HepG2 (cell line): ENCODE measurements around the gene SLC2A2. TPM values are rescaled to one million over a fixed set of nuclear protein-coding genes. Genes with fewer than 3 reads are reported as not detected.

Experiments
- ARID2 ChIP-seq: sonication (generic); formaldehyde crosslinking; IDR thresholded peaks from 2 replicates; pipeline ENCODE4 v1.8.1; 2022; ENCODE audit warnings: mild to moderate bottlenecking, missing genetic modification reagents, borderline replicate concordance
- ATF7-NPFF ChIP-seq: sonication (generic); formaldehyde crosslinking; IDR thresholded peaks from 2 replicates; pipeline ENCODE4 v1.8.1; 2023; ENCODE audit warnings: mild to moderate bottlenecking, low read depth, missing genetic modification reagents, moderate library complexity
- CTCF ChIP-seq: sonication (generic); formaldehyde crosslinking; IDR thresholded peaks from 2 replicates; pipeline ENCODE4 v1.5.0; 2020; ENCODE audit warnings: mild to moderate bottlenecking, missing genetic modification reagents, moderate library complexity
- FOXA1 ChIP-seq, 2 experiments: fragments of 450-650 bp in 1 of 2; sonication (generic) in 1 of 2; formaldehyde crosslinking in 1 of 2; IDR thresholded peaks; 2 replicates each; pipeline versions ENCODE4 v1.4.0 to v1.6.1; 2016 to 2020; ENCODE audit warnings: missing genetic modification reagents in 1 of 2
- FOXA3 ChIP-seq: IDR thresholded peaks from 2 replicates; pipeline ENCODE4 v1.6.1; 2016; ENCODE audit warnings: missing genetic modification reagents, missing compliant biosample characterization
- GLI4 ChIP-seq: sonication (generic); formaldehyde crosslinking; IDR thresholded peaks from 2 replicates; pipeline ENCODE4 v1.5.1; 2020; ENCODE audit warnings: missing genetic modification reagents, mild to moderate bottlenecking, moderate library complexity, borderline replicate concordance
- KLF15 ChIP-seq: sonication (generic); formaldehyde crosslinking; IDR thresholded peaks from 2 replicates; pipeline ENCODE4 v1.8.1; 2023; ENCODE audit warnings: borderline replicate concordance, mild to moderate bottlenecking, inconsistent platforms, missing genetic modification reagents, mixed read lengths
- MIXL1 ChIP-seq: IDR thresholded peaks from 2 replicates; pipeline ENCODE4 v1.6.1; 2016
- NCOR1 ChIP-seq: fragments of 200-600 bp; sonication (generic); IDR thresholded peaks from 2 replicates; pipeline ENCODE4 v1.7.0; 2017; ENCODE audit warnings: antibody characterized with exemption, low read length, borderline replicate concordance
- NFATC3 ChIP-seq: sonication (generic); formaldehyde crosslinking; IDR thresholded peaks from 2 replicates; pipeline ENCODE4 v1.5.1; 2020; ENCODE audit warnings: mild to moderate bottlenecking, missing genetic modification reagents
- NR2F6 ChIP-seq, 2 experiments: IDR thresholded peaks; 2 replicates each; pipeline ENCODE4 v1.6.1; 2016; ENCODE audit warnings: antibody characterized with exemption in 1 of 2, mild to moderate bottlenecking in 1 of 2
- SP4 ChIP-seq: sonication (generic); formaldehyde crosslinking; IDR thresholded peaks from 2 replicates; pipeline ENCODE4 v1.8.1; 2023; ENCODE audit warnings: mild to moderate bottlenecking, missing genetic modification reagents
- TBX2 ChIP-seq: sonication (generic); formaldehyde crosslinking; IDR thresholded peaks from 2 replicates; pipeline ENCODE4 v1.5.0; 2020; ENCODE audit warnings: missing genetic modification reagents, mild to moderate bottlenecking, borderline replicate concordance
- TCF12 ChIP-seq, 2 experiments: fragments of 450-650 bp in 1 of 2; sonication (generic) in 1 of 2; formaldehyde crosslinking in 1 of 2; IDR thresholded peaks; 2 replicates each; pipeline versions ENCODE4 v1.6.1 to v1.8.0; 2017 to 2022; ENCODE audit warnings: antibody characterized with exemption in 1 of 2, mild to moderate bottlenecking in 1 of 2, missing genetic modification reagents in 1 of 2, moderate library complexity in 1 of 2
- TFDP1 ChIP-seq: IDR thresholded peaks from 2 replicates; pipeline ENCODE4 v1.6.1; 2016; ENCODE audit warnings: missing compliant biosample characterization, missing genetic modification reagents, borderline replicate concordance
- ZBTB2 ChIP-seq: sonication (generic); formaldehyde crosslinking; IDR thresholded peaks from 2 replicates; pipeline ENCODE4 v1.8.0; 2022; ENCODE audit warnings: low read depth, missing genetic modification reagents
- ZNF20 ChIP-seq: sonication (generic); formaldehyde crosslinking; IDR thresholded peaks from 2 replicates; pipeline ENCODE4 v1.4.0; 2020; ENCODE audit warnings: mild to moderate bottlenecking, moderate library complexity, missing genetic modification reagents
- ZNF280B ChIP-seq: sonication (generic); formaldehyde crosslinking; IDR thresholded peaks from 2 replicates; pipeline ENCODE4 v1.5.0; 2020; ENCODE audit warnings: missing genetic modification reagents, mild to moderate bottlenecking, borderline replicate concordance
- ZNF337 ChIP-seq: sonication (generic); formaldehyde crosslinking; IDR thresholded peaks from 2 replicates; pipeline ENCODE4 v1.5.1; 2020; ENCODE audit warnings: missing genetic modification reagents, low read depth, mild to moderate bottlenecking, borderline replicate concordance
- polyA plus RNA-seq, 8 experiments: library from polyadenylated mRNA; depleted of rRNA in 3 of 8; stranded (reverse) in 7 of 8; unstranded in 1 of 8; fragments of >200 nt; fragmentation: Illumina TruSeq in 4 of 8; extraction: Trizol in 4 of 8; gene quantifications; 2 replicates each; pipeline versions ENCODE4 v1.2.1 to v1.2.3, GENCODE V29; 2011 to 2016; ENCODE audit warnings: low read depth in 4 of 8, missing spikeins in 1 of 8, mixed read lengths in 1 of 8; ENCODE audit not compliant: insufficient read depth in 1 of 8
- total RNA-seq, 5 experiments: library from RNA; depleted of rRNA; stranded (reverse); fragments of >200 nt; fragmentation: Illumina TruSeq; extraction: Trizol; gene quantifications; 2 replicates each; pipeline ENCODE4 v1.2.3, GENCODE V29; 2016; ENCODE audit warnings: low read depth in 1 of 5
- TF ChIP-seq, protein P1 (sequence below): sonication (generic); formaldehyde crosslinking; IDR thresholded peaks from 2 replicates; pipeline ENCODE4 v1.4.0; 2020; ENCODE audit warnings: missing genetic modification reagents

The SLC2A2 gene
- total and polyA plus RNA-seq, 2 of the 13 experiments (the other 11 are each of a cell fraction or from before 2014, with no cell fraction given): 19.5 to 23.2 TPM

DNA sequence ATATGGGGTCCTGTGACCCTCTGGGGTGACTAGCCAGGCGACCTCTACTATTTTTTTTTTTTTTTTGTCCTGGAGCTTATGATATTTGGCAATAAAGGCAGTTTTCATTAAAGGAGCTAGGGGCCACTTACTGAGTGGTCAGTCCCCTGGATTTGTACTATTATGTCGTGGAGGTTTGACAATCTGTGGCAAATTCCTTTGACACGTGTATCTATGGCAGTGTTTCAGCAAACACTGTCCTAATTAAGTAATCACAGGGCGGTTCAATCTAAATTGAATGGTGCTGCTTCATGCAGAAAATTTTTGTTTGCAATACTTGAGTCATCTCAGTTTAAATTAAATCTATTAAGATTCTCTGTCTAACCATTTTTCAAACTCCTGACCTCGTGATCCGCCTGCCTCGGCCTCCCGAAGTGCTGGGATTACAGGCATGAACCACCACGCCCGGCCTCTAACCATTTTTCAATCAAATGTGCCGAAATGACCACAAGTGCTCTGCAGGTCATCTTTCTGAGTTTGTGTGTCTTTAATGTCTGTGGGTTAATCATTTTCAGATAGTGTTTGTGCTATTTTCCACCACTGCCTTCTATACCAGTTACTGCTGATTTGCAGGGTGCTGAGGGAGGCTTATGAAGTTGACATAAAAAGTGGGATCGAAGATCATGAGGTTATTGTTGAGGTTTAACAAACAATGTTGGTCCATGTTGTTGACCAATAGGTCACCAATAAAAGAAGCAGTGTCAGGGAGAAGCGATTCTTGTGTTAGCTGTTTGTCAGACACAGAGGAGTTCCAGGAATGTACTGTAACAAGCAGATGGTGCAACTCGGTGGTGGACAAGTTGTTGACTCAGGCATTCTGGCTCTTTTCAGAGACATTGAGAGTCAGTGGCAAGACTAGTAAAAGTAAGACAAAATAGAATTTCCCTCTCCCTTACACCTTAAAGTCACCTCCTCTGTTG lies 18.6 kb upstream of the SLC2A2 start (continued):
- no peak; the same call in 1 of the 2 replicates for TF ChIP-seq GLI4 (CRISPR knock-in tag)
- peak; percentile 71; the same call in 1 of the 2 replicates for TF ChIP-seq ARID2
- peak; percentile 100 for TF ChIP-seq FOXA3 (CRISPR knock-in tag)
- peak; percentile 47; the same call in 1 of the 2 replicates for TF ChIP-seq TFDP1 (CRISPR knock-in tag)
- TF ChIP-seq, protein P1, sequence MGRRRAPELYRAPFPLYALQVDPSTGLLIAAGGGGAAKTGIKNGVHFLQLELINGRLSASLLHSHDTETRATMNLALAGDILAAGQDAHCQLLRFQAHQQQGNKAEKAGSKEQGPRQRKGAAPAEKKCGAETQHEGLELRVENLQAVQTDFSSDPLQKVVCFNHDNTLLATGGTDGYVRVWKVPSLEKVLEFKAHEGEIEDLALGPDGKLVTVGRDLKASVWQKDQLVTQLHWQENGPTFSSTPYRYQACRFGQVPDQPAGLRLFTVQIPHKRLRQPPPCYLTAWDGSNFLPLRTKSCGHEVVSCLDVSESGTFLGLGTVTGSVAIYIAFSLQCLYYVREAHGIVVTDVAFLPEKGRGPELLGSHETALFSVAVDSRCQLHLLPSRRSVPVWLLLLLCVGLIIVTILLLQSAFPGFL (CRISPR knock-in tag): no peak
- TF ChIP-seq SP4 (CRISPR knock-in tag): no peak
- no peak for TF ChIP-seq ZNF337 (CRISPR knock-in tag)
- peak; percentile 96 for TF ChIP-seq NCOR1
- peak; percentile 35; the same call in 1 of the 2 replicates for TF ChIP-seq NFATC3 (CRISPR knock-in tag)
- TF ChIP-seq ZBTB2 (CRISPR knock-in tag): no peak
- TF ChIP-seq ZNF20: no peak
- no peak; the same call in 1 of the 2 replicates for TF ChIP-seq CTCF (CRISPR knock-in tag)
- peak; percentile 99 for TF ChIP-seq FOXA1 (IDR thresholded peaks at IDR 0.05)
- peak; percentile 100 for TF ChIP-seq FOXA1 (CRISPR knock-in tag; IDR thresholded peaks at IDR 0.05)
- peak; percentile 98 for TF ChIP-seq NR2F6 (IDR thresholded peaks at IDR 0.05)
- peak; percentile 96 for TF ChIP-seq NR2F6 (CRISPR knock-in tag; IDR thresholded peaks at IDR 0.05)
- TF ChIP-seq MIXL1: peak; percentile 97
- no peak for TF ChIP-seq KLF15
- no peak for TF ChIP-seq TCF12 (IDR thresholded peaks at IDR 0.05)
- TF ChIP-seq TCF12 (CRISPR knock-in tag; IDR thresholded peaks at IDR 0.05): peak; percentile 90
- TF ChIP-seq ZNF280B (CRISPR knock-in tag): no peak
- peak; percentile 99 for TF ChIP-seq TBX2 (CRISPR knock-in tag)
- TF ChIP-seq ATF7-NPFF (CRISPR knock-in tag): peak; percentile 43; the same call in 1 of the 2 replicates
